Upper lobe of right lung (tissue), 1 donor: ENCODE results near the gene VPS39. TPM values are rescaled to one million over a fixed set of nuclear protein-coding genes. Genes with fewer than 3 reads are reported as not detected.
A peak's percentile ranks its signal among the peaks of the same experiment; 100 is the strongest.

Experiments used
- ATAC-seq: fragments of 200-7000 bp; cut with Tn5 transposase; one replicate; pipeline ENCODE4 v1.9.1; 2020; ENCODE audit warnings: mild to moderate bottlenecking, moderate library complexity
- DNase-seq: peaks from one replicate; pipeline ENCODE4 v3.0.0-alpha.2; 2020
- H3K27ac ChIP-seq: fragments of 200-600 bp; one replicate; pipeline ENCODE4 v1.8.0; 2022
- H3K27me3 ChIP-seq: fragments of 200-600 bp; one replicate; pipeline ENCODE4 v1.8.0; 2022; ENCODE audit warnings: mild to moderate bottlenecking
- H3K36me3 ChIP-seq: fragments of 200-600 bp; one replicate; pipeline ENCODE4 v1.8.0; 2022
- H3K4me1 ChIP-seq: fragments of 200-600 bp; one replicate; pipeline ENCODE4 v1.8.0; 2022
- H3K4me3 ChIP-seq: fragments of 200-600 bp; one replicate; pipeline ENCODE4 v1.8.0; 2022; ENCODE audit warnings: mild to moderate bottlenecking
- H3K9me3 ChIP-seq: fragments of 200-600 bp; one replicate; pipeline ENCODE4 v1.8.0; 2022
- intact Hi-C: fragments of 100-400 bp; cut with DNase I; formaldehyde crosslinking; loops from one replicate; pipeline ENCODE4 v1.11.0; 2022
- total RNA-seq: library from RNA; stranded (reverse); fragmentation: NEBNext Ultra II Directional; extraction: Animal tissue kit (Norgen Biotek cat#: 25700); gene quantifications from one replicate; pipeline ENCODE4 v1.2.1, GENCODE V29; 2021
- TF ChIP-seq, protein P1 (sequence below): fragments of 200-600 bp; IDR thresholded peaks from one replicate; pipeline ENCODE4 v1.8.0; 2022; ENCODE audit warnings: antibody characterized with exemption
- donor health status: DM: no; HTN: yes; CAD: no; lungs with severe emphysema.

Gene VPS39
- total RNA-seq, 1 donor from 2014 or later, result 83.3 TPM

DNA sequence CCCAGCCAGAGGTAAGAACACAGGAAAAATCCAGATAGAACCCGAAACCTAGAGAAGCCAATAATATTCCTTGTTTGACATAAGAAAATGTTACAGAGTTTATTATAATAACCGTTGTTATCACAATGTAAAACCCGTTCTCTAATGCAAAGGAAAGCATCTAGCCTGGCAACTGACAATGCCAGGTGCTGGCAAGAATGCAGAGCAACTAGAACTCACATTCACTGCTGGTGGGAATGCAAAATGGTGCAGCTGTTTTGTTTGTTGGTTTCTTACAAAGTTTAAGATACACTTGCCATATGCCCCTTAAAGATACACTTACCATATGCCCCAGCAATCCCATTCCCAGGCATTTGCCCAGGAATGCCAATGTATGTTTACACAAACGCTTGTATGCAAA lies 23.4 kb downstream of the VPS39 start:
- no peaks in the 10 kb centered on the region for H3K9me3 ChIP-seq
- H3K4me1 ChIP-seq, result no peaks in the 10 kb centered on the region
- TF ChIP-seq, protein P1, sequence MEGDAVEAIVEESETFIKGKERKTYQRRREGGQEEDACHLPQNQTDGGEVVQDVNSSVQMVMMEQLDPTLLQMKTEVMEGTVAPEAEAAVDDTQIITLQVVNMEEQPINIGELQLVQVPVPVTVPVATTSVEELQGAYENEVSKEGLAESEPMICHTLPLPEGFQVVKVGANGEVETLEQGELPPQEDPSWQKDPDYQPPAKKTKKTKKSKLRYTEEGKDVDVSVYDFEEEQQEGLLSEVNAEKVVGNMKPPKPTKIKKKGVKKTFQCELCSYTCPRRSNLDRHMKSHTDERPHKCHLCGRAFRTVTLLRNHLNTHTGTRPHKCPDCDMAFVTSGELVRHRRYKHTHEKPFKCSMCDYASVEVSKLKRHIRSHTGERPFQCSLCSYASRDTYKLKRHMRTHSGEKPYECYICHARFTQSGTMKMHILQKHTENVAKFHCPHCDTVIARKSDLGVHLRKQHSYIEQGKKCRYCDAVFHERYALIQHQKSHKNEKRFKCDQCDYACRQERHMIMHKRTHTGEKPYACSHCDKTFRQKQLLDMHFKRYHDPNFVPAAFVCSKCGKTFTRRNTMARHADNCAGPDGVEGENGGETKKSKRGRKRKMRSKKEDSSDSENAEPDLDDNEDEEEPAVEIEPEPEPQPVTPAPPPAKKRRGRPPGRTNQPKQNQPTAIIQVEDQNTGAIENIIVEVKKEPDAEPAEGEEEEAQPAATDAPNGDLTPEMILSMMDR, result no peak
- ATAC-seq (no peak), DNase-seq (no peak)
- no peaks in the 10 kb centered on the region for H3K27me3 ChIP-seq
- H3K27ac ChIP-seq, result no peak overlapping the region
- intact Hi-C loops, result no loop called here
- peaks cover 96% of the 10 kb centered on the region for H3K36me3 ChIP-seq
- H3K4me3 ChIP-seq, result no peak overlapping the region

DNA sequence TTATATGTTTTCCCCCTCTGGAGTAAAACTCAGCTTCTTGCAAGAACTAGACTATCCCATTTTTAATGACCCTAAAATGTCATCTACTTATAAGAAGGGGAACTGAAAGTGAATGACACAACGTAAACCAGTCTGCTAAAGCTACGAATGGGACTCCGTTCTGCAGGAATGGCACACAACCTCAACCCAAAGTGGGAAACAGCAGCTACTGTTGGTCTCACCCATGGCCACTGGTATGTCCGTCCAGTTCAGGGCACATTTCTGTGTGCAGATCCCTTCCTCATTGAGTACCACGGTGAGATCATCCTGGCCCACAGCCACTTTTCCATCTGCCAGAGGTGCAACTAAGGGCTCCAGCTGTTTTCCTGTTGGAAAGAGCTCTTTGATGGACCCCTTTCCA lies 23.8 kb downstream of the VPS39 start:
- H3K9me3 ChIP-seq, result no peaks in the 10 kb centered on the region
- H3K4me1 ChIP-seq, result no peaks in the 10 kb centered on the region
- TF ChIP-seq, protein P1, result no peak
- peaks cover 97% of the 10 kb centered on the region for H3K36me3 ChIP-seq
- intact Hi-C loops, result no loop called here
- H3K27ac ChIP-seq, result no peak overlapping the region
- no peak overlapping the region for H3K4me3 ChIP-seq
- no peaks in the 10 kb centered on the region for H3K27me3 ChIP-seq
- ATAC-seq (peak; percentile 86), DNase-seq (no peak)

- peaks cover 96% of the 10 kb centered on the region for H3K36me3 ChIP-seq
These were observed 25.1 kb downstream of the VPS39 start for GRCh38 chr15:42182961-42183360.

DNA sequence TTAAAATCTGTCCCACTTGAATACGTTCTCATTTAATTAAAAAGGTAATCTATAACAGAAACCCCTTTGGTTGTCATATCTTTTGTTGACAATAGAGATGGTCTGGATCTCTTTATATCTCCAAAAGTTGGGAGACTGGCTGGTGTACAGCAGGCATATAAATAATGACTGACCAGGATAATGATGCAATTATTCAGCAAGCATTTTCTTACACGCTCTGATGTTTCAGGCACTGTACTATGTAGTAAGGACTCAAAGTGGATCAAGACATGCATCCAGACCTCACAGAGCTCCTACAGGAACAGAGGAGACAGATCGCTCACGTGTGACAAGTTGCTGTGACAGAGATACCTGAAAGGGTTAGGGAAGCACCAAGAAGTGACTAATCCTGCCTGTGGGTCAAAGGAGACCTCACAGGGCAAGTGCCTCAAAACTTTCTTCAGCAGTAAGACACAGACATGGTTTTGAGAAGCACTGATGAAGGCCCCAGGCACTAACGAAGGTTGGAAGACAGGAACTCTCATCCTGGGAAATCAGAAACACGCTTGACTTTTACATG lies 25.7 kb downstream of the VPS39 start:
- Histone ChIP-seq H3K27me3 (no peaks in the 10 kb centered on the region), H3K27ac (peak overlapping the region; percentile 26), H3K36me3 (peaks cover 96% of the 10 kb centered on the region), H3K4me3 (no peak overlapping the region), H3K9me3 (no peaks in the 10 kb centered on the region), H3K4me1 (no peaks in the 10 kb centered on the region)
- intact Hi-C loops, result no loop called here
- ATAC-seq (peak; percentile 19), DNase-seq (no peak)
- TF ChIP-seq, protein P1, result no peak

More at GRCh38 chr15:42182961-42183360, 25.1 kb downstream of the VPS39 start:
- ATAC-seq (peak; percentile 79), DNase-seq (peak; percentile 82)
- H3K27me3 ChIP-seq, result no peaks in the 10 kb centered on the region
- H3K9me3 ChIP-seq, result no peaks in the 10 kb centered on the region
- no peak overlapping the region for H3K4me3 ChIP-seq
- no peaks in the 10 kb centered on the region for H3K4me1 ChIP-seq
- peak overlapping the region; percentile 26 for H3K27ac ChIP-seq
- TF ChIP-seq, protein P1, result no peak
- intact Hi-C loops, result no loop called here

GRCh38 chr15:42178056-42178455 lies 30.0 kb downstream of the VPS39 start:
- no peak for ATAC-seq
- no peaks in the 10 kb centered on the region for H3K4me1 ChIP-seq
- intact Hi-C loops, result no loop called here
- no peaks in the 10 kb centered on the region for H3K27me3 ChIP-seq
- no peaks in the 10 kb centered on the region for H3K9me3 ChIP-seq
- TF ChIP-seq, protein P1, result no peak
- H3K4me3 ChIP-seq, result no peak overlapping the region
- H3K27ac ChIP-seq, result no peak overlapping the region
- no peak for DNase-seq
- peaks cover 96% of the 10 kb centered on the region for H3K36me3 ChIP-seq

DNA sequence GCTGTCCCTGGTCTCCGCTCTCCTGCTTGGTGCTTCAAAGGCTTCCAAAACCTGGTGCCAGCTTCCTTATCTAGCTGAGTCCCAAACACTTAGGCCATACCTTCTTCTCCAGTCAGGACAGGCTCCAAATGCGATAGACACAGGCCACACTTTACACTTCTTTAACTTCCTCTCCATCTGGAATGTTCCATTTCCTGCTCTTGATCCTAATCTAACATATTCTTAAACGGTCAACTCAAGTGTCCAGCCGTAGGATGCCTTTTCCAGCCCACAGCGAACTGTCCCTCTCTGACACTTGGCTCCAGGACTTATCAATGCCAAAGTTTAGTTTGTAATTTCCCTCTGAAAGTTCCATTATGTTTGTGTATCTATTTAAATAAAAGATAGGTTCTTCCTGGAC lies 32.4 kb downstream of the VPS39 start:
- no peak overlapping the region for H3K27ac ChIP-seq
- DNase-seq (no peak), ATAC-seq (no peak)
- intact Hi-C loops, result no loop called here
- no peak overlapping the region for H3K4me3 ChIP-seq
- no peaks in the 10 kb centered on the region for H3K4me1 ChIP-seq
- H3K9me3 ChIP-seq, result no peaks in the 10 kb centered on the region
- TF ChIP-seq, protein P1, result no peak
- no peaks in the 10 kb centered on the region for H3K27me3 ChIP-seq
- H3K36me3 ChIP-seq, result peaks cover 95% of the 10 kb centered on the region
